Dendritic cell treated with granulocyte-macrophage colony-stimulating factor and Interleukin-4, amounts not matched to agents 40 ng/mL and 50 ng/mL, for 4 days (primary cell): Measurements from ENCODE around the gene C9orf72.
A peak's percentile ranks its signal among the peaks of the same experiment; 100 is the strongest.

Experiments used
- H3K27ac Mint-ChIP-seq: one replicate; pipeline ENCODE4 v1.8.0; 2022; ENCODE audit warnings: mild to moderate bottlenecking, mixed read lengths
- H3K27me3 Mint-ChIP-seq: one replicate; pipeline ENCODE4 v1.8.0; 2022; ENCODE audit warnings: mild to moderate bottlenecking, mixed read lengths
- H3K36me3 Mint-ChIP-seq: one replicate; pipeline ENCODE4 v1.8.0; 2022; ENCODE audit warnings: low read depth, mixed read lengths
- H3K4me1 Mint-ChIP-seq: one replicate; pipeline ENCODE4 v1.8.0; 2022; ENCODE audit warnings: low read depth, mixed read lengths
- H3K4me3 Mint-ChIP-seq: one replicate; pipeline ENCODE4 v1.8.0; 2022; ENCODE audit warnings: mild to moderate bottlenecking, moderate library complexity, mixed read lengths
- H3K9me3 Mint-ChIP-seq: one replicate; pipeline ENCODE4 v1.8.0; 2022; ENCODE audit warnings: mixed read lengths
- intact Hi-C: fragments of 100-400 bp; cut with micrococcal nuclease; formaldehyde crosslinking; loops from one replicate; pipeline ENCODE4 v1.15.0; 2022

The C9orf72 gene

DNA sequence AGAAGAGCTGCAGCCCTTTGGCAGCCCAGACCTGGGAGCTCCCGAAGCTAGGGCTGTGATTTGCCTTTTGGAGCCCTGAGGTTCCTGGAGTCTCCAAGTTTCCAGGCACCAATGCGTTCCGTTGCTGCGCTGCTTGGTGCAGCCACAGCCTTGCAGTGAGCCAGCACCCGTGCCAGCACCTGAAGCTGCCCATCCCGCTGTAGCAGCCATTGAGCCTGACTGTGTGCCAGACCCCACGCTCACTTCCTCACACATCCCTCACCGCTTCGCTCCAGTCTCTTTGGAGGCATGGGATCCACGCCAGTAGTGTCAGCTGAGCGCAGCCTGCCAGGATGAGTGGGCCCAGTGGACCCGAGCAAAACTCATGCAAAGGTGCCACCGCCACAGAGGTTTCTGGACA lies 22.5 kb upstream of the C9orf72 start:
- H3K4me3 Mint-ChIP-seq, result no peak overlapping the region

DNA sequence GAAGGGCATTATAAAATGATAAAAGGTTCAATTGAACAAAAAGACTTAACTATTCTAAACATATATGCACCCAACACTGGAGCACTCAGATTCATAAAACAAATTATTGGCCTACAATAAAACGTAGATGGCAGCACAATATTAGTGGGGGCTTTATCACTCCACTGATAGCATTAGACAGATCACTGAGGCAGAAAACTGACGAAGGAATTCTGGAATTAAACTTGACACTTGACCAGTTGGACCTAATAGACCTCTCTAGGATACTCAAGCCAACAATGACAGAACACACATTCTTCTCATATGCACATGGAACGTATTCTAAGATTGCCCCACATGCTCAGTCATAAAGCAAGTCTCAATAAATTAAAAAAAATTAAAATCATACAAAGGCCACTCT lies 18.4 kb upstream of the C9orf72 start:
- Mint-ChIP-seq H3K9me3 (peaks cover 33% of the 10 kb centered on the region), H3K27ac (peak overlapping the region; percentile 61), H3K27me3 (no peaks in the 10 kb centered on the region), H3K36me3 (no peaks in the 10 kb centered on the region), H3K4me1 (peaks cover 78% of the 10 kb centered on the region), H3K4me3 (no peak overlapping the region)
- intact Hi-C loops, result no loop called here

More for the DNA sequence above, 22.5 kb upstream of the C9orf72 start:
- intact Hi-C loops, result no loop called here
- H3K27ac Mint-ChIP-seq, result peak overlapping the region; percentile 4
- no peaks in the 10 kb centered on the region for H3K27me3 Mint-ChIP-seq
- peaks cover 68% of the 10 kb centered on the region for H3K4me1 Mint-ChIP-seq
- no peaks in the 10 kb centered on the region for H3K36me3 Mint-ChIP-seq
- peaks cover 29% of the 10 kb centered on the region for H3K9me3 Mint-ChIP-seq

DNA sequence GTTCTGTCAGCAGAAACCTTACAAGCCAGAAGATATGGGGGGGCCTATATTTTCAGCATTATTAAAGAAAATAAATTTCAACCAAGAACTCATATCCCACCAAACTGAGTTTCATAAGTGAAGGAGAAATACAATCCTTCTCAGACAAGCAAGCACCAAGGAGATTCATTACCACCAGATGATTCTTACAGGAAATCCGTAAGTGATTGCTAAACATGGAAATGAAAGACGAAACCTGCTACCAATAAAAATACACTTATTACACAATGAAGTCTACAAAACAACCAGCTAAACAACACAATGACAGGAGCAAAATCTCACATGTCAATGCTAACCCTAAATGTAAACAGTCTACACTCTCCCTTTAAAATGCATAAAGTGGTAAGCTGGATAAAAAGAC lies 17.8 kb upstream of the C9orf72 start:
- no peak overlapping the region for H3K4me3 Mint-ChIP-seq
- peak overlapping the region; percentile 61 for H3K27ac Mint-ChIP-seq
- intact Hi-C loops, result no loop called here
- H3K27me3 Mint-ChIP-seq, result no peaks in the 10 kb centered on the region
- peaks cover 33% of the 10 kb centered on the region for H3K9me3 Mint-ChIP-seq
- no peaks in the 10 kb centered on the region for H3K36me3 Mint-ChIP-seq
- peaks cover 75% of the 10 kb centered on the region for H3K4me1 Mint-ChIP-seq

DNA sequence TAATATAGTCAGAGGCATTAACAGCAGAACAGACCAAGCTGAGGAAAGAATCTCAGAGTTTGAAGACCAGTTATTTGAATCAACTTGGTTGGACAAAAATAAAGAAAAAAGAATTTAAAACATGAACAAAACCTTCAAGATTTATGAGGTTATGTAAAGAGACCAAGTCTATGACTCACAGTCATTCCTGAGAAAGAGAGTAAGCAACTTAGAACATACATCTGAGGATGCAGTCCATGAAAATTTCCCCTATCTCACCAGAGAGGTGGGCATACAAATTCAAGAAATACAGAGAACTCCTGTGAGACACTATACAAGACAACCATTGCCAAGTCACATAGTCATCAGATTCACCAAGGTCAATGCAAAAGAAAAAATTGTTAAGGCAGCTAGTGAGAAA lies 17.4 kb upstream of the C9orf72 start:
- Mint-ChIP-seq H3K4me3 (no peak overlapping the region), H3K27ac (peak overlapping the region; percentile 61), H3K36me3 (no peaks in the 10 kb centered on the region), H3K9me3 (peaks cover 30% of the 10 kb centered on the region), H3K27me3 (no peaks in the 10 kb centered on the region), H3K4me1 (peaks cover 72% of the 10 kb centered on the region)
- intact Hi-C loops, result no loop called here

DNA sequence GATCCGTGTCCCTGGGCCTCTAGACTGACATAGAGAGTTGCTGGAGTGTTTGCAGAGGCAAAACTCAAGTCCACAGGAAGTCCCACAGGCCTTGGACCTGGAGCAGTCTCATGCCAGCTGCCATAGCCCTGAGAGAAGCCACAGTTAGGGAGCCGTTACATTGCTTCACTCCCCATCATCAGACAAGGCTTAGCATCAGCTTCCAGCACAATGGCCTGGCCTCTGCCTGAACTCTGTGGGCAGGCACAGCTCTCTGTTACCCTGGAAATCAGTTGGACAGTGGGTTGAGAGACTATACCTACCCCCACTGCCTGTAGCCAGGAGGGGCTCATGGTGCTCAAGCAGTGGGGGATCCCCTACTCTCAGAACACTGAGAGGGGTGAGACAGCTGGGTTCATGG lies 16.2 kb upstream of the C9orf72 start:
- intact Hi-C loops, result no loop called here
- no peak overlapping the region for H3K4me3 Mint-ChIP-seq
- H3K27ac Mint-ChIP-seq, result peak overlapping the region; percentile 61
- peaks cover 24% of the 10 kb centered on the region for H3K9me3 Mint-ChIP-seq
- H3K36me3 Mint-ChIP-seq, result no peaks in the 10 kb centered on the region
- peaks cover 67% of the 10 kb centered on the region for H3K4me1 Mint-ChIP-seq
- H3K27me3 Mint-ChIP-seq, result no peaks in the 10 kb centered on the region

DNA sequence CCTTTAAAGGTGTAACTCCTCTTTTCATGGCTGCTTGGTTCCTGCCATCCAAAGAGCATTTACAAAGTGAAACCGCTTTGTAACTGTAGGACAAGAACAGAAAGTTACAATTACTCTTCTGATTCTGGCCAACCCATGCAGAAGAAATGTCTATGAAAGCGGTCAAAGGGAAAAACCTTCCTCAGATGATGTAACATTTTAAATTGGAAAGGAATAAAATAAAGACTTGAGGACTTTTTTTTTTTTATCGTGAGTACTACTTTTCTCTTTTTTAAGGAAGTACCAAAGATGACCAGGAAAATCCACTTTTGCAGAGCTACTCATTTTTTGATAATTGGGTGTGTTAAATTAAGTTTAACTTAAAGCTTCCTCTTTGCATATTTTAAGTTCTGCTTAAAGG lies 13.0 kb upstream of the C9orf72 start:
- H3K27me3 Mint-ChIP-seq, result no peaks in the 10 kb centered on the region
- peak overlapping the region; percentile 90 for H3K27ac Mint-ChIP-seq
- H3K4me3 Mint-ChIP-seq, result peak overlapping the region; percentile 50
- peaks cover 63% of the 10 kb centered on the region for H3K4me1 Mint-ChIP-seq
- H3K9me3 Mint-ChIP-seq, result peaks cover 10% of the 10 kb centered on the region
- no peaks in the 10 kb centered on the region for H3K36me3 Mint-ChIP-seq
- intact Hi-C loops, result loop anchor here (1.0 kb wide), 1 partner anchor 13 kb away; no protein-coding TSS in a partner anchor

DNA sequence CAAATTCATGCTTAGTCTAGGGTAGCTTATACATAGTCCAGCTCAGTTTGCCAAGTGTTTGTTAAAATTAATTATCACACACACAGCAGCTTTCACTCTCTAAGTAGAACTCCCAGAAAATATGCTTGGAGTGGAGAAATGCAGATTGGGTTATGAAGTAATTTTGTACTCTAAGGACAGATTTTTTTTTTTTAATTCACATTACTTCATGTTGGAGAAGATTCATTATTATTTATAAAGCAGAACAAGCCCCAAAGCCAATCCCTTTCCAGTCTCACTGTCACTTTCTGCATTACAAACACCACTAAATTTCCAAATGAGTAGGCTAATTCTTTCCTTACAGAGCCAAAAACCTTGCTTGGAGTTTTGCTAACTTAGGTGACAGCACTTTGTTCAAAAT lies 11.7 kb upstream of the C9orf72 start:
- Mint-ChIP-seq H3K4me1 (peaks cover 55% of the 10 kb centered on the region), H3K9me3 (no peaks in the 10 kb centered on the region), H3K4me3 (no peak overlapping the region), H3K27ac (peak overlapping the region; percentile 64), H3K27me3 (no peaks in the 10 kb centered on the region), H3K36me3 (no peaks in the 10 kb centered on the region)
- intact Hi-C loops, result no loop called here

DNA sequence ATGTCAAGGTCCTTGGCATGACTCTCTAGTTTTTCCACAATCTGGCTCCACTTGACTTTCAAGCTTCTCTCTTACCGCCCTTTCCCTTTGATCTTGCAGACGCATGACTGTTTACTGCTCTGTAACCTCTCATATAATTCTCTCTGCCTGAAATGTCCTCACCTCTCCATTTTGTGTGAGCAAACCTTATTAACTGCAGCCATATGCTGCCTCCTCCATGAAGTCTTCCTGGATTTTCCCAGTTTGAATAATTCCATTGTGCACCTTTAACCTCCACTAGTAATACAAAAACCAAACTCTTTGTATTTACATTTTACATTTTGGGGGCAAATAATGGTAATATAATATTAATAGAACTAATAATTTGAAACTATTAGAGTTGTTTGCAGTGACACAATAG lies 9.5 kb upstream of the C9orf72 start:
- H3K9me3 Mint-ChIP-seq, result peaks cover 13% of the 10 kb centered on the region
- H3K4me1 Mint-ChIP-seq, result peaks cover 37% of the 10 kb centered on the region
- peak overlapping the region; percentile 84 for H3K27ac Mint-ChIP-seq
- no peaks in the 10 kb centered on the region for H3K27me3 Mint-ChIP-seq
- intact Hi-C loops, result no loop called here
- H3K4me3 Mint-ChIP-seq, result no peak overlapping the region
- peaks cover 11% of the 10 kb centered on the region for H3K36me3 Mint-ChIP-seq

DNA sequence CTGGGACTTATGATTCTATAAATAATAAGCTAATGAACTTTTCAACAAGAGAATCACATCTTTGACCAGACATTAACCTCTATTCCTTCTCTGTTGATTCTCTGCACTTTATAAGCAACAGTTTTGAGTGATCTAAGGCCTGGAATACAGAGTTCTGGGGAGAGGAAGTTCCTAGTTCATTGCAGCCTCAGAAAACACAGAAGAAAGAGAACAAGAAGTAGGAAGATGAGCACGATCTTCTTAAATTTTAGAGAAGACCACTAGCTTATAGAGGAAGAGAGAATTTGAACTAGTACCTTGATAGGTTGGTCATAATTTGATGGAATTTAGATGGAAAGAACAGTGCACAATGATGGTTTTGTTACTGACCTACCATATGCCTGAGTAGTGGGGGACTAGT lies 8.5 kb upstream of the C9orf72 start:
- H3K36me3 Mint-ChIP-seq, result peaks cover 11% of the 10 kb centered on the region
- no peaks in the 10 kb centered on the region for H3K27me3 Mint-ChIP-seq
- H3K4me1 Mint-ChIP-seq, result peaks cover 28% of the 10 kb centered on the region
- H3K27ac Mint-ChIP-seq, result peak overlapping the region; percentile 84
- intact Hi-C loops, result no loop called here
- H3K4me3 Mint-ChIP-seq, result no peak overlapping the region
- peaks cover 15% of the 10 kb centered on the region for H3K9me3 Mint-ChIP-seq

DNA sequence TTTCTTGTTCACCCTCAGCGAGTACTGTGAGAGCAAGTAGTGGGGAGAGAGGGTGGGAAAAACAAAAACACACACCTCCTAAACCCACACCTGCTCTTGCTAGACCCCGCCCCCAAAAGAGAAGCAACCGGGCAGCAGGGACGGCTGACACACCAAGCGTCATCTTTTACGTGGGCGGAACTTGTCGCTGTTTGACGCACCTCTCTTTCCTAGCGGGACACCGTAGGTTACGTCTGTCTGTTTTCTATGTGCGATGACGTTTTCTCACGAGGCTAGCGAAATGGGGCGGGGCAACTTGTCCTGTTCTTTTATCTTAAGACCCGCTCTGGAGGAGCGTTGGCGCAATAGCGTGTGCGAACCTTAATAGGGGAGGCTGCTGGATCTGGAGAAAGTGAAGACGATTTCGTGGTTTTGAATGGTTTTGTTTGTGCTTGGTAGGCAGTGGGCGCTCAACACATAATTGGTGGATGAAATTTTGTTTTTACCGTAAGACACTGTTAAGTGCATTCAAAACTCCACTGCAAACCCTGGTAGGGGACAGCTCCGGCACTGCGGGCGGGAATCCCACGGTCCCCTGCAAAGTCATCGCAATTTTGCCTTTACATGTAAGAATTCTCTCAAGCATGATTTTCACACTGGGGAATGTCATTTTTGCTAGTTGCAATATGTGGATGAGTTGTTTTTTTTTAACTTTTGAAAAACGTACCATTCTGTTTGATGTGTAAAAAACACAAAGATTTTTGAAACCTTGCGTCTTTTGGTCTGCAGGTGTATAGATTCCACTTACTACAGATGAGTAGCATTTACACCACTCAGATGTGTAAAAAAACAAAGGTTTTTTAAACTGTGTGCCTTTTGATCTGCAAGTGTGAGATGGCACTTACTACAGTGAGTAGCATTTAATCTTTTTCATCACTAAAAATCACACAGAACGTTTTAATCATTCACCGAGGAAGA lies 631 bp upstream of the C9orf72 start:
- no peaks in the 10 kb centered on the region for H3K27me3 Mint-ChIP-seq
- H3K4me3 Mint-ChIP-seq, result peak overlapping the region; percentile 93
- peaks cover 52% of the 10 kb centered on the region for H3K36me3 Mint-ChIP-seq
- intact Hi-C loops, result loop anchor here (1.0 to 5.0 kb wide), 3 partner anchors 25 to 128 kb away; no protein-coding TSS in a partner anchor
- H3K27ac Mint-ChIP-seq, result peak overlapping the region; percentile 97
- H3K9me3 Mint-ChIP-seq, result peaks cover 24% of the 10 kb centered on the region
- peaks cover 39% of the 10 kb centered on the region for H3K4me1 Mint-ChIP-seq

DNA sequence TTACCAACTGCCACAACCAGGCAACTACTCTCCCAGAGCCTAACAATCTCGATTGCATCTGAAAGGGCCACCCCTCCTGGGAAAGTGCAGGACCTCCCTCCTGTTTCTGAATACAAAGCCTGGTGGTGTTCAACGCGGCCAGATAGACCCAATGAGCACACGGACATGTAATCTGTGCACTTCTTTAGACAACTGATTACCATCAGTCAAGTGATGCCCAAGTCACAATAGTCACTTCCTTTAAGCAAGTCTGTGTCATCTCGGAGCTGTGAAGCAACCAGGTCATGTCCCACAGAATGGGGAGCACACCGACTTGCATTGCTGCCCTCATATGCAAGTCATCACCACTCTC lies 739 bp downstream of the C9orf72 start:
- peaks cover 48% of the 10 kb centered on the region for H3K4me1 Mint-ChIP-seq
- no peaks in the 10 kb centered on the region for H3K27me3 Mint-ChIP-seq
- peaks cover 10% of the 10 kb centered on the region for H3K9me3 Mint-ChIP-seq
- H3K36me3 Mint-ChIP-seq, result peaks cover 49% of the 10 kb centered on the region
- peak overlapping the region; percentile 97 for H3K27ac Mint-ChIP-seq
- intact Hi-C loops, result loop anchor here (2.0 to 5.0 kb wide), 2 partner anchors 62 to 130 kb away; no protein-coding TSS in a partner anchor
- H3K4me3 Mint-ChIP-seq, result peak overlapping the region; percentile 79

DNA sequence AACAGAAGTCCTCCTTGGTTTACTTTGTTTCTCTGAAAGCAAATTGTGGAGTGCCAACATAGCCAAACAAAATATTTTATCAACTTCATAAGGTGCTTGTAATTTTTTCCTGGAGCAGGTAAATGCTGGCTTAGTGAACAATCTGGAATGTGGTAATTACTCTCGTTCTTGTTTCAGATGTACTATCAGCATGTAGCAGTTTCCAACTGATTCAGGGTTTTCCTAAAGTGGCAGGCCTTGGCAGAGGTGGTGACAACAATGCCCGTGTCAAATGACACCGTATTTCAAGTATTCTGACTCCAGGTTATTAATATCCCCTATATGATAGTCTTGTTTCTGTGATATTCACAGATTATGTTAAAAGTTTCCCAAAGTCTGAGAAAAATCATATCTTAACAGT lies 1.2 kb downstream of the C9orf72 start:
- H3K27ac Mint-ChIP-seq, result peak overlapping the region; percentile 97
- no peaks in the 10 kb centered on the region for H3K27me3 Mint-ChIP-seq
- peaks cover 10% of the 10 kb centered on the region for H3K9me3 Mint-ChIP-seq
- peaks cover 52% of the 10 kb centered on the region for H3K4me1 Mint-ChIP-seq
- peak overlapping the region; percentile 79 for H3K4me3 Mint-ChIP-seq
- intact Hi-C loops, result loop anchor here (2.0 to 5.0 kb wide), 2 partner anchors 63 to 130 kb away; no protein-coding TSS in a partner anchor
- H3K36me3 Mint-ChIP-seq, result peaks cover 54% of the 10 kb centered on the region

DNA sequence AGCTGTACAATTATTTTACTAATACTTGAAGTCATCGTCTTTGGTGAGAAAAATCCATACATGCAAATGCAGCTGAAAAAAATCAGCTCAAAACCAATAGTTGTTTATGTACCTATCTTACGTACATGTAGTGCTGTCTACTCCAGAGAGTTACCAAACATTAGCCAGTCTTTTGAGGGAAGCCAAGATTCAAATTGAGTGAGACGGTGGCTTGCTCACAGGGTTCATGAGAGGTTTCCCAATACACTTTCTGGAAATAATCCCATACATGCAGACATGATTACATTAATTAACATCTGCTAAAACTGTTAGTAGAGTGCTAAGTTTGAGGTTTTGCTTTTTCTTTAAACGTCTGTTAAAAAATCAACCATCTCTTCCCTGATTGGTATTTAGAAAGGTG lies 2.3 kb downstream of the C9orf72 start:
- Mint-ChIP-seq H3K27ac (peak overlapping the region; percentile 97), H3K9me3 (peaks cover 9% of the 10 kb centered on the region), H3K36me3 (peaks cover 65% of the 10 kb centered on the region), H3K4me1 (peaks cover 58% of the 10 kb centered on the region), H3K4me3 (peak overlapping the region; percentile 79), H3K27me3 (no peaks in the 10 kb centered on the region)
- intact Hi-C loops, result loop anchor here (5.0 kb wide), 1 partner anchor 131 kb away; no protein-coding TSS in a partner anchor

DNA sequence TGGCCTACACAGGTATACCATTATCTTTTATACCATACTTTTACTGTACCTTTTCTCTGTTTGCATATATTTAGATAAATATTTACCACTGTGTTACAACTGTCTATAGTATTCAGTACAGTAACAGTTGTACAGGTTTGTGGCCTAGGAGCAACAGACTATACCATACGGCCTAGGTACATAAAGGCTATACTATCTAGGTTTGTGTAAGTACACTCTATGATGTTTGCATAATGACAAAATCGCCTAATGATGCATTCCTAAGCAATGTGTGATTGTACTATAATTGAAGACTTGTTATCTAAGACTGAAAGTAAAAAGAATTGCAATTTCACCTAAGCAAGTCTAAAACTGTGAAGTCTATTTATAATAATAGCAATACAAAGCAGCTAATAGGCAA lies 3.9 kb downstream of the C9orf72 start:
- peaks cover 43% of the 10 kb centered on the region for H3K4me1 Mint-ChIP-seq
- intact Hi-C loops, result no loop called here
- peaks cover 74% of the 10 kb centered on the region for H3K36me3 Mint-ChIP-seq
- H3K27ac Mint-ChIP-seq, result no peak overlapping the region
- no peaks in the 10 kb centered on the region for H3K9me3 Mint-ChIP-seq
- H3K4me3 Mint-ChIP-seq, result no peak overlapping the region
- no peaks in the 10 kb centered on the region for H3K27me3 Mint-ChIP-seq
